K562 (cell line): ENCODE results near the gene SLC30A3. TPM values are rescaled to one million over a fixed set of nuclear protein-coding genes. Genes with fewer than 3 reads are reported as not detected.

Source experiments
- ATAC-seq: fragments of 200-7000 bp; cut with Tn5 transposase; 3 replicates; pipeline ENCODE4 v1.9.1; 2020; ENCODE audit warnings: moderate library complexity
- BruUV-seq: library from RNA; stranded (reverse); fragments of 400-500 nt; replicated peaks from 2 replicates; lab custom pipeline; 2021; lab: Mats Ljungman, UMichigan
- CTCF ChIA-PET: fragments of 300-600 bp; formaldehyde crosslinking; extraction: SDS; loops from one replicate; lab custom pipeline; 2021; ENCODE audit warnings: low intra/inter-chr PET ratio; lab: Yijun Ruan, JAX
- POLR2A ChIA-PET: fragments of 300-600, 350-650 bp; sonication (Branson Sonifier 250); formaldehyde crosslinking; extraction: SDS; loops from one replicate; lab custom pipeline; 2021; ENCODE audit warnings: antibody characterized with exemption, inconsistent platforms; lab: Yijun Ruan, JAX
- DNase-seq, 4 experiments: peaks; one replicate each; pipeline versions ENCODE4 v3.0.0 to v3.0.0-alpha.2; 2011 to 2018; ENCODE audit warnings: low spot score in 3 of 4, mixed read lengths in 3 of 4; ENCODE audit errors: extremely low read depth in 1 of 4
- FAIRE-seq: peaks from 2 replicates; lab custom pipeline; 2011; peaks lifted over from hg19 to GRCh38; lab: Jason Lieb, UNC
- H2AFZ ChIP-seq: 2 replicates; pipeline ENCODE4 v1.6.0; 2011; ENCODE audit warnings: low read depth, low read length, control low read depth, inconsistent platforms
- H3K27ac ChIP-seq: fragments of 200-600 bp; 3 replicates; pipeline ENCODE4 v1.8.0; 2011; ENCODE audit warnings: low read depth, mild to moderate bottlenecking, control low read depth, inconsistent platforms, low read length, moderate library complexity, mixed read lengths; ENCODE audit errors: extremely low read depth
- H3K27me3 ChIP-seq, 2 experiments: fragments of 300-600 bp in 1 of 2; 2 replicates in 1 of 2; 3 replicates in 1 of 2; pipeline versions ENCODE4 v1.6.0 to v1.8.0; 2011; ENCODE audit warnings: inconsistent platforms in 2 of 2, low read length in 2 of 2, mild to moderate bottlenecking in 1 of 2, mixed read lengths in 1 of 2, moderate library complexity in 1 of 2; ENCODE audit not compliant: control insufficient read depth in 2 of 2, insufficient read depth in 2 of 2
- H3K36me3 ChIP-seq: fragments of 300-600 bp; 3 replicates; pipeline ENCODE4 v1.8.0; 2011; ENCODE audit warnings: mild to moderate bottlenecking, low read length, inconsistent platforms; ENCODE audit not compliant: control insufficient read depth, insufficient read depth
- H3K4me1 ChIP-seq, 2 experiments: fragments of 200-600 bp in 1 of 2; replicated peaks in 1 of 2; 2 replicates in 1 of 2; 3 replicates in 1 of 2; pipeline versions ENCODE4 v1.5.1 to v1.8.0; 2011; ENCODE audit warnings: inconsistent platforms in 2 of 2, low read length in 2 of 2, mild to moderate bottlenecking in 1 of 2, mixed read lengths in 1 of 2, moderate library complexity in 1 of 2; ENCODE audit not compliant: control insufficient read depth in 2 of 2, insufficient read depth in 2 of 2
- H3K4me2 ChIP-seq: 2 replicates; pipeline ENCODE4 v1.6.1; 2011; ENCODE audit warnings: low read length, control low read depth, inconsistent platforms, mixed read lengths; ENCODE audit not compliant: insufficient read depth
- H3K4me3 ChIP-seq: fragments of 200-600 bp; sonication (generic), shearing (Covaris generic); 2 replicates; pipeline ENCODE4 v1.5.1; 2016; ENCODE audit warnings: control low read depth, inconsistent platforms
- H3K79me2 ChIP-seq: fragments of 200-600 bp; 3 replicates; pipeline ENCODE4 v1.8.0; 2011; ENCODE audit warnings: low read length, inconsistent platforms; ENCODE audit not compliant: control insufficient read depth, insufficient read depth
- H3K9ac ChIP-seq, 2 experiments: 2 replicates each; pipeline versions ENCODE4 v1.6.0 to v1.6.1; 2011; ENCODE audit warnings: low read depth in 2 of 2, low read length in 2 of 2, control low read depth in 1 of 2, inconsistent platforms in 1 of 2, mild to moderate bottlenecking in 1 of 2, mixed read lengths in 1 of 2; ENCODE audit not compliant: insufficient read depth in 1 of 2
- H3K9me1 ChIP-seq: one replicate; pipeline ENCODE4 v1.6.0; 2011; ENCODE audit warnings: inconsistent platforms, mild to moderate bottlenecking, low read length, moderate library complexity; ENCODE audit not compliant: control insufficient read depth, insufficient read depth
- H3K9me3 ChIP-seq: replicated peaks from 2 replicates; pipeline ENCODE4 v1.5.1; 2011; ENCODE audit warnings: low read depth, low read length, inconsistent platforms; ENCODE audit not compliant: control insufficient read depth, insufficient read depth
- H4K20me1 ChIP-seq: replicated peaks from 2 replicates; pipeline ENCODE4 v1.6.1; 2011; ENCODE audit warnings: low read length, inconsistent platforms, mixed read lengths; ENCODE audit not compliant: control insufficient read depth, insufficient read depth
- BRD4 ChIP-seq: fragments of 200-600 bp; sonication (generic); IDR thresholded peaks from 2 replicates; pipeline ENCODE4 v1.6.1; 2017; ENCODE audit warnings: inconsistent platforms
- C11orf30 ChIP-seq: fragments of 450-650 bp; IDR thresholded peaks from 2 replicates; pipeline ENCODE4 v1.6.1; 2016; ENCODE audit warnings: low read depth, mild to moderate bottlenecking
- GTF2F1 ChIP-seq: IDR thresholded peaks from 2 replicates; pipeline ENCODE4 v1.6.1; 2011; ENCODE audit warnings: low read depth, low read length, improper control_type of control experiment
- LEF1 ChIP-seq: fragments of 450-650 bp; IDR thresholded peaks from 2 replicates; pipeline ENCODE4 v1.6.1; 2016; ENCODE audit warnings: mild to moderate bottlenecking
- MBD2 ChIP-seq: sonication (generic); IDR thresholded peaks from 2 replicates; pipeline ENCODE4 v1.6.1; 2016; ENCODE audit warnings: low read depth, borderline replicate concordance
- MCM7 ChIP-seq, 2 experiments: fragments of 450-650 bp; IDR thresholded peaks; 2 replicates each; pipeline ENCODE4 v1.6.1; 2016 to 2018
- NONO ChIP-seq, 2 experiments: fragments of 200-400 bp in 1 of 2; fragments of 450-650 bp in 1 of 2; formaldehyde crosslinking in 1 of 2; IDR thresholded peaks; 2 replicates each; pipeline ENCODE4 v1.6.1; 2017; ENCODE audit warnings: low read depth in 2 of 2, mild to moderate bottlenecking in 2 of 2, moderate library complexity in 2 of 2, low read length in 1 of 2
- POLR3A ChIP-seq: IDR thresholded peaks from 2 replicates; pipeline ENCODE4 v1.6.1; 2011; ENCODE audit warnings: borderline replicate concordance, mild to moderate bottlenecking, moderate library complexity; ENCODE audit not compliant: insufficient read length, insufficient read depth; ENCODE audit errors: extremely low read depth
- RBFOX2 ChIP-seq: fragments of 200-400 bp; formaldehyde crosslinking; IDR thresholded peaks from 2 replicates; pipeline ENCODE4 v1.6.1; 2017; ENCODE audit warnings: low read depth, mild to moderate bottlenecking, low read length, moderate library complexity
- WGBS: fragments of 100-300 bp; shearing (Covaris generic); methylation state at CpG from one replicate; pipeline ENCODE4 v1.1.6; 2016; ENCODE audit warnings: low coverage, mixed read lengths; ENCODE audit not compliant: insufficient coverage; ENCODE audit errors: missing lambda C conversion rate; 5-methylcytosine and 5-hydroxymethylcytosine counted together
- in situ Hi-C: fragments of 300-500 bp; cut with MboI; formaldehyde crosslinking; loops from 4 replicates; pipeline ENCODE4 v1.15.0; 2018; ENCODE audit warnings: inconsistent platforms, mixed read lengths
- intact Hi-C: fragments of 100-400 bp; cut with micrococcal nuclease; formaldehyde crosslinking; loops from 2 replicates; pipeline ENCODE4 v1.14.2; 2022
- polyA plus RNA-seq, 8 experiments: library from polyadenylated mRNA; depleted of rRNA in 4 of 8; stranded (reverse) in 5 of 8; unstranded in 3 of 8; fragments of >200 nt; fragmentation: Nextera tagmentation in 2 of 8; fragmentation: Illumina TruSeq in 1 of 8; extraction: Ambion mirVana in 2 of 8; extraction: Trizol in 1 of 8; gene quantifications; 2 replicates each; pipeline versions ENCODE4 v1.2.1 to v1.2.3, GENCODE V29; 2011 to 2014; ENCODE audit warnings: inconsistent platforms in 1 of 8, missing spikeins in 1 of 8
- total RNA-seq, 7 experiments: library from RNA; depleted of rRNA in 6 of 7; stranded (reverse); fragments of >200 nt in 6 of 7; fragmentation: Illumina TruSeq in 2 of 7; extraction: Trizol in 2 of 7; gene quantifications; 2 replicates each; pipeline versions ENCODE4 v1.2.1 to v1.2.3, GENCODE V29; 2011 to 2021; ENCODE audit warnings: low replicate concordance in 1 of 7
- TF ChIP-seq, protein P1 (sequence below), 2 experiments: fragments of 450-650 bp in 1 of 2; IDR thresholded peaks; 2 replicates each; pipeline ENCODE4 v1.6.1; 2011 to 2017; ENCODE audit warnings: low read depth in 2 of 2, antibody characterized with exemption in 1 of 2, borderline replicate concordance in 1 of 2, low read length in 1 of 2, mild to moderate bottlenecking in 1 of 2, mixed read lengths in 1 of 2; ENCODE audit not compliant: control insufficient read depth in 1 of 2
- TF ChIP-seq, protein P2 (sequence below): fragments of 450-650 bp; formaldehyde crosslinking; IDR thresholded peaks from 2 replicates; pipeline ENCODE4 v1.4.0; 2020; ENCODE audit warnings: mild to moderate bottlenecking, mixed read lengths
- TF ChIP-seq, protein P3 (sequence below): sonication (generic); formaldehyde crosslinking; IDR thresholded peaks from 2 replicates; pipeline ENCODE4 v1.8.1; 2023; ENCODE audit warnings: mild to moderate bottlenecking, missing genetic modification reagents
- TF ChIP-seq, protein P4 (sequence below): fragments of 450-650 bp; conservative IDR thresholded peaks from 2 replicates; pipeline ENCODE4 v1.6.1; 2016; ENCODE audit warnings: missing genetic modification characterization, low read depth, mild to moderate bottlenecking, missing compliant biosample characterization, moderate library complexity

The SLC30A3 gene
- total and polyA plus RNA-seq, 9 of the 15 experiments (the other 6 are each of a cell fraction or from before 2014, with no cell fraction given): 0.03 to 2.7 (median 0.89) TPM; not detected in 1

DNA sequence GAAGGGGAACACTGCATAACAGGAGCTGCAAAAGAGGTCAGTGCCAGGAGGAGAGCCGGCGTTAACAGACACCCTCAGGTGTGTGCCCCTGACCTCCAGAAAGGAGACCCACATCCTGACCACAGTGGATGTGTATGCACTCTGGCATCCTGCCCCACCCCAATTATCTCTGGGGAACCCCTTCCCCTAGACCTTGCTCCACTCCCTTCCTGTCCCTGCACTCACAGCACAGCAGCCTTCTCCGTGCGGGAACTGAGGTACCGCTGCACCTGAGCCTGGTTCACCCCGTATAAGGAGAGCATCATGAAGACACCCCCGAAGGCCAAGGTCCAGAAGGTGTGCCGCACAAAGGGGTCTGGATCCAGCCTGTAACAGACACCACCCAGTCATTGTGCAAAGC is 58.3 kb downstream of the SLC30A3 start (continued):
- TF ChIP-seq, protein P1, sequence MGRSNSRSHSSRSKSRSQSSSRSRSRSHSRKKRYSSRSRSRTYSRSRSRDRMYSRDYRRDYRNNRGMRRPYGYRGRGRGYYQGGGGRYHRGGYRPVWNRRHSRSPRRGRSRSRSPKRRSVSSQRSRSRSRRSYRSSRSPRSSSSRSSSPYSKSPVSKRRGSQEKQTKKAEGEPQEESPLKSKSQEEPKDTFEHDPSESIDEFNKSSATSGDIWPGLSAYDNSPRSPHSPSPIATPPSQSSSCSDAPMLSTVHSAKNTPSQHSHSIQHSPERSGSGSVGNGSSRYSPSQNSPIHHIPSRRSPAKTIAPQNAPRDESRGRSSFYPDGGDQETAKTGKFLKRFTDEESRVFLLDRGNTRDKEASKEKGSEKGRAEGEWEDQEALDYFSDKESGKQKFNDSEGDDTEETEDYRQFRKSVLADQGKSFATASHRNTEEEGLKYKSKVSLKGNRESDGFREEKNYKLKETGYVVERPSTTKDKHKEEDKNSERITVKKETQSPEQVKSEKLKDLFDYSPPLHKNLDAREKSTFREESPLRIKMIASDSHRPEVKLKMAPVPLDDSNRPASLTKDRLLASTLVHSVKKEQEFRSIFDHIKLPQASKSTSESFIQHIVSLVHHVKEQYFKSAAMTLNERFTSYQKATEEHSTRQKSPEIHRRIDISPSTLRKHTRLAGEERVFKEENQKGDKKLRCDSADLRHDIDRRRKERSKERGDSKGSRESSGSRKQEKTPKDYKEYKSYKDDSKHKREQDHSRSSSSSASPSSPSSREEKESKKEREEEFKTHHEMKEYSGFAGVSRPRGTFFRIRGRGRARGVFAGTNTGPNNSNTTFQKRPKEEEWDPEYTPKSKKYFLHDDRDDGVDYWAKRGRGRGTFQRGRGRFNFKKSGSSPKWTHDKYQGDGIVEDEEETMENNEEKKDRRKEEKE (IDR thresholded peaks at IDR 0.05; ENCODE audit: borderline replicate concordance in 1 of 2, control insufficient read depth in 1 of 2, low read depth in 2 of 2, low read length in 1 of 2): no peak

DNA sequence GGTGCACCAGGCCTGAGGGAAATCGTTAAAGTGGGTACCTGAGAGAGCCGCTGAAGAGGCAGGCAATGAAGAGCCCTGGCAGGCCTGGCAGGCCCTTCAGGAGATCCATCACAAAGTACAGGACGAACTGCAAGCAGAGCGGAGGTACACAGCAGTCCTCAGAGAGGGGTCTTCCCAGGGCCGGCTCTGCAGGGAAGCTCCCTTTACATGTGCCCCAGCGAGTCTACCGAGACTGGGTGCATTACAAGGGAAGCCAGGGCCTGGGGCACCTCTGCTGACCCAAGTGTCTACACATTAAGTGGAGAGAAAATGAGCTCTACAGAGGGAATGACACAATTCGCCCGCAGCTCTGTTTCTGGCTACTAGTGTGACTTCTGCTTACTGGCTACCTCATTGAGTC is 59.1 kb downstream of the SLC30A3 start:
- Histone ChIP-seq H3K9ac (no peak overlapping the region), H3K9me3 (no peaks in the 10 kb centered on the region), H4K20me1 (no peaks in the 10 kb centered on the region), H2AFZ (no peak overlapping the region), H3K4me2 (no peak overlapping the region), H3K27me3 (no peaks in the 10 kb centered on the region), H3K4me3 (no peak overlapping the region), H3K36me3 (peaks cover 90% of the 10 kb centered on the region), H3K4me1 (peaks cover 0 to 9% of the 10 kb centered on the region in 2 experiments; a peak in 3 of 5 replicates), H3K9me1 (no peaks in the 10 kb centered on the region), H3K79me2 (peaks cover 2% of the 10 kb centered on the region; the same call in 1 of the 3 replicates), H3K27ac (no peak overlapping the region)
- ChIA-PET CTCF (no interaction called here), POLR2A (interaction anchor here (0.7 to 1.6 kb wide), 3 partner anchors 12 to 793 kb away, joined by 3 to 4 read pairs (median 4); no protein-coding TSS in a partner anchor)
- in situ Hi-C loops: no loop called here
- DNase-seq (no peak), ATAC-seq (no peak), FAIRE-seq (no peak)
- intact Hi-C loops: no loop called here
- WGBS: 94% methylated on average over 9 of the region's 9 CpGs
- no TSS peak for BruUV-seq
- TF ChIP-seq, protein P2, sequence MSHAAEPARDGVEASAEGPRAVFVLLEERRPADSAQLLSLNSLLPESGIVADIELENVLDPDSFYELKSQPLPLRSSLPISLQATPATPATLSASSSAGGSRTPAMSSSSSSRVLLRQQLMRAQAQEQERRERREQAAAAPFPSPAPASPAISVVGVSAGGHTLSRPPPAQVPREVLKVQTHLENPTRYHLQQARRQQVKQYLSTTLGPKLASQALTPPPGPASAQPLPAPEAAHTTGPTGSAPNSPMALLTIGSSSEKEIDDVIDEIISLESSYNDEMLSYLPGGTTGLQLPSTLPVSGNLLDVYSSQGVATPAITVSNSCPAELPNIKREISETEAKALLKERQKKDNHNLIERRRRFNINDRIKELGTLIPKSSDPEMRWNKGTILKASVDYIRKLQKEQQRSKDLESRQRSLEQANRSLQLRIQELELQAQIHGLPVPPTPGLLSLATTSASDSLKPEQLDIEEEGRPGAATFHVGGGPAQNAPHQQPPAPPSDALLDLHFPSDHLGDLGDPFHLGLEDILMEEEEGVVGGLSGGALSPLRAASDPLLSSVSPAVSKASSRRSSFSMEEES (CRISPR knock-in tag): no peak
- no peak for TF ChIP-seq GTF2F1
- TF ChIP-seq, protein P3, sequence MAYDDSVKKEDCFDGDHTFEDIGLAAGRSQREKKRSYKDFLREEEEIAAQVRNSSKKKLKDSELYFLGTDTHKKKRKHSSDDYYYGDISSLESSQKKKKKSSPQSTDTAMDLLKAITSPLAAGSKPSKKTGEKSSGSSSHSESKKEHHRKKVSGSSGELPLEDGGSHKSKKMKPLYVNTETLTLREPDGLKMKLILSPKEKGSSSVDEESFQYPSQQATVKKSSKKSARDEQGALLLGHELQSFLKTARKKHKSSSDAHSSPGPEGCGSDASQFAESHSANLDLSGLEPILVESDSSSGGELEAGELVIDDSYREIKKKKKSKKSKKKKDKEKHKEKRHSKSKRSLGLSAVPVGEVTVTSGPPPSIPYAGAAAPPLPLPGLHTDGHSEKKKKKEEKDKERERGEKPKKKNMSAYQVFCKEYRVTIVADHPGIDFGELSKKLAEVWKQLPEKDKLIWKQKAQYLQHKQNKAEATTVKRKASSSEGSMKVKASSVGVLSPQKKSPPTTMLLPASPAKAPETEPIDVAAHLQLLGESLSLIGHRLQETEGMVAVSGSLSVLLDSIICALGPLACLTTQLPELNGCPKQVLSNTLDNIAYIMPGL: no peak
- no peak for TF ChIP-seq C11orf30
- TF ChIP-seq MCM7 (IDR thresholded peaks at IDR 0.05): no peak
- TF ChIP-seq POLR3A: no peak
- TF ChIP-seq MBD2: no peak
- TF ChIP-seq NONO (IDR thresholded peaks at IDR 0.05; ENCODE audit: low read depth in 2 of 2, low read length in 1 of 2): no peak
- TF ChIP-seq RBFOX2: no peak
- no peak for TF ChIP-seq BRD4
- TF ChIP-seq, protein P4, sequence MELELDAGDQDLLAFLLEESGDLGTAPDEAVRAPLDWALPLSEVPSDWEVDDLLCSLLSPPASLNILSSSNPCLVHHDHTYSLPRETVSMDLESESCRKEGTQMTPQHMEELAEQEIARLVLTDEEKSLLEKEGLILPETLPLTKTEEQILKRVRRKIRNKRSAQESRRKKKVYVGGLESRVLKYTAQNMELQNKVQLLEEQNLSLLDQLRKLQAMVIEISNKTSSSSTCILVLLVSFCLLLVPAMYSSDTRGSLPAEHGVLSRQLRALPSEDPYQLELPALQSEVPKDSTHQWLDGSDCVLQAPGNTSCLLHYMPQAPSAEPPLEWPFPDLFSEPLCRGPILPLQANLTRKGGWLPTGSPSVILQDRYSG (tag): no peak
- TF ChIP-seq LEF1: no peak
